ENCODE results near the gene EME1.

The EME1 gene

DNA sequence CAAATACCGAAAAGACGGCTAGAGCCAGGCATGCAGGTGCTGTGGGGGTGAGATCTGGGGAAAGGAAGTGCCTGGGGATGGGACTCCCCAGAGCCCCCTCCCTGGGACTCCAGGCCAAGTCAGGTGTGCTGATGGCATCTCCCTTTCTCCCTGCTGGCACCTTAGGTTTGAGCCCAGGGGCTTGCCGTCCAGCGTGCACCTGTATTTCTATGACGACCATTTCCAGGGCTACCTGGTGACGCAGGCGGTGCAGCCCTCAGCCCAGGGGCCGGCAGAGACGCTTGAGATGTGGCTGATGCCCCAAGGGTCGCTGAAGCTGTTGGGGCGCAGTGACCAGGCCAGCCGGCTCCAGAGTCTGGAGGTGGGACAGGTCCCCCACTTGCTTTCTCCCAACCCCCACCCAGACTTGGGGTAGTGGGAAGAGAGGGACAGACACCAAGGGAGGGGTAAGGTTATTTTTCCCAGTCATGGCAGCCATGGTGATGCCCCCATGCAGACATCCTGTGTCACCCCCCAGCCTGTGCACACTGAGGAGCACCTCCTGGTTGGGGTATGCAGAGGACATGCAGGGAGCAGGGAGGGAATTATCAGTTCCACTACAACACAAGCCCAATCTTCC, 16.0 kb upstream of the EME1 start:
- TF ChIP-seq SPI1 (IDR thresholded peaks at IDR 0.05; ENCODE audit: borderline replicate concordance, low read depth) (no peak), GABPA (IDR thresholded peaks at IDR 0.05; ENCODE audit: low read depth) (no peak), POLR2AphosphoS5 (IDR thresholded peaks at IDR 0.05; ENCODE audit: low read depth) (no peak)
- TF ChIP-seq, protein P1, sequence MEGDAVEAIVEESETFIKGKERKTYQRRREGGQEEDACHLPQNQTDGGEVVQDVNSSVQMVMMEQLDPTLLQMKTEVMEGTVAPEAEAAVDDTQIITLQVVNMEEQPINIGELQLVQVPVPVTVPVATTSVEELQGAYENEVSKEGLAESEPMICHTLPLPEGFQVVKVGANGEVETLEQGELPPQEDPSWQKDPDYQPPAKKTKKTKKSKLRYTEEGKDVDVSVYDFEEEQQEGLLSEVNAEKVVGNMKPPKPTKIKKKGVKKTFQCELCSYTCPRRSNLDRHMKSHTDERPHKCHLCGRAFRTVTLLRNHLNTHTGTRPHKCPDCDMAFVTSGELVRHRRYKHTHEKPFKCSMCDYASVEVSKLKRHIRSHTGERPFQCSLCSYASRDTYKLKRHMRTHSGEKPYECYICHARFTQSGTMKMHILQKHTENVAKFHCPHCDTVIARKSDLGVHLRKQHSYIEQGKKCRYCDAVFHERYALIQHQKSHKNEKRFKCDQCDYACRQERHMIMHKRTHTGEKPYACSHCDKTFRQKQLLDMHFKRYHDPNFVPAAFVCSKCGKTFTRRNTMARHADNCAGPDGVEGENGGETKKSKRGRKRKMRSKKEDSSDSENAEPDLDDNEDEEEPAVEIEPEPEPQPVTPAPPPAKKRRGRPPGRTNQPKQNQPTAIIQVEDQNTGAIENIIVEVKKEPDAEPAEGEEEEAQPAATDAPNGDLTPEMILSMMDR (IDR thresholded peaks at IDR 0.05; ENCODE audit: insufficient read depth, low read length), result no peak
- TF ChIP-seq, protein P2, sequence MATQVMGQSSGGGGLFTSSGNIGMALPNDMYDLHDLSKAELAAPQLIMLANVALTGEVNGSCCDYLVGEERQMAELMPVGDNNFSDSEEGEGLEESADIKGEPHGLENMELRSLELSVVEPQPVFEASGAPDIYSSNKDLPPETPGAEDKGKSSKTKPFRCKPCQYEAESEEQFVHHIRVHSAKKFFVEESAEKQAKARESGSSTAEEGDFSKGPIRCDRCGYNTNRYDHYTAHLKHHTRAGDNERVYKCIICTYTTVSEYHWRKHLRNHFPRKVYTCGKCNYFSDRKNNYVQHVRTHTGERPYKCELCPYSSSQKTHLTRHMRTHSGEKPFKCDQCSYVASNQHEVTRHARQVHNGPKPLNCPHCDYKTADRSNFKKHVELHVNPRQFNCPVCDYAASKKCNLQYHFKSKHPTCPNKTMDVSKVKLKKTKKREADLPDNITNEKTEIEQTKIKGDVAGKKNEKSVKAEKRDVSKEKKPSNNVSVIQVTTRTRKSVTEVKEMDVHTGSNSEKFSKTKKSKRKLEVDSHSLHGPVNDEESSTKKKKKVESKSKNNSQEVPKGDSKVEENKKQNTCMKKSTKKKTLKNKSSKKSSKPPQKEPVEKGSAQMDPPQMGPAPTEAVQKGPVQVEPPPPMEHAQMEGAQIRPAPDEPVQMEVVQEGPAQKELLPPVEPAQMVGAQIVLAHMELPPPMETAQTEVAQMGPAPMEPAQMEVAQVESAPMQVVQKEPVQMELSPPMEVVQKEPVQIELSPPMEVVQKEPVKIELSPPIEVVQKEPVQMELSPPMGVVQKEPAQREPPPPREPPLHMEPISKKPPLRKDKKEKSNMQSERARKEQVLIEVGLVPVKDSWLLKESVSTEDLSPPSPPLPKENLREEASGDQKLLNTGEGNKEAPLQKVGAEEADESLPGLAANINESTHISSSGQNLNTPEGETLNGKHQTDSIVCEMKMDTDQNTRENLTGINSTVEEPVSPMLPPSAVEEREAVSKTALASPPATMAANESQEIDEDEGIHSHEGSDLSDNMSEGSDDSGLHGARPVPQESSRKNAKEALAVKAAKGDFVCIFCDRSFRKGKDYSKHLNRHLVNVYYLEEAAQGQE (IDR thresholded peaks at IDR 0.05; ENCODE audit: insufficient replicate concordance, low read depth), result no peak
- no peak overlapping the region for H3K27ac ChIP-seq (replicated peaks)
- H3K27me3 ChIP-seq (ENCODE audit: insufficient read depth, poor library complexity, severe bottlenecking), result no peaks in the 10 kb centered on the region
- no peak overlapping the region for H3K4me3 ChIP-seq (replicated peaks; ENCODE audit: insufficient read depth, low read length)
- DNase-seq (ENCODE audit: low read depth in 1 of 2, low spot score in 1 of 2), result no peak

DNA sequence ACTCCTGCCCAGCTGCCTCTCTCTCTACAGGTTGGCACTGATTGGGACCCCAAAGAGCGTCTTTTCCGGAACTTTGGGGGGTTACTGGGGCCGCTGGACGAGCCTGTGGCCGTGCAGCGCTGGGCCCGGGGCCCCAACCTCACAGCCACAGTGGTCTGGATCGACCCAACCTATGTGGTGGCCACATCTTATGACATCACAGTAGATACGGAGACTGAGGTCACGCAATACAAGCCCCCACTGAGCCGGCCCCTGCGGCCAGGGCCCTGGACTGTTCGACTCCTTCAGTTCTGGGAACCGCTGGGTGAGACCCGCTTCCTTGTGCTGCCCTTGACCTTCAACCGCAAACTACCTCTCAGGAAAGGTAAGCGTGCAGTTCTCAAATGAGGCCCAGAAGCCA, 14.9 kb upstream of the EME1 start:
- Histone ChIP-seq H3K27ac (replicated peaks) (no peak overlapping the region), H3K4me3 (replicated peaks; ENCODE audit: insufficient read depth, low read length) (no peak overlapping the region), H3K27me3 (ENCODE audit: insufficient read depth, poor library complexity, severe bottlenecking) (no peaks in the 10 kb centered on the region)
- TF ChIP-seq, protein P2 (IDR thresholded peaks at IDR 0.05; ENCODE audit: insufficient replicate concordance, low read depth), result no peak
- TF ChIP-seq, protein P1 (IDR thresholded peaks at IDR 0.05; ENCODE audit: insufficient read depth, low read length), result no peak
- no peak for DNase-seq (ENCODE audit: low read depth in 1 of 2, low spot score in 1 of 2)

DNA sequence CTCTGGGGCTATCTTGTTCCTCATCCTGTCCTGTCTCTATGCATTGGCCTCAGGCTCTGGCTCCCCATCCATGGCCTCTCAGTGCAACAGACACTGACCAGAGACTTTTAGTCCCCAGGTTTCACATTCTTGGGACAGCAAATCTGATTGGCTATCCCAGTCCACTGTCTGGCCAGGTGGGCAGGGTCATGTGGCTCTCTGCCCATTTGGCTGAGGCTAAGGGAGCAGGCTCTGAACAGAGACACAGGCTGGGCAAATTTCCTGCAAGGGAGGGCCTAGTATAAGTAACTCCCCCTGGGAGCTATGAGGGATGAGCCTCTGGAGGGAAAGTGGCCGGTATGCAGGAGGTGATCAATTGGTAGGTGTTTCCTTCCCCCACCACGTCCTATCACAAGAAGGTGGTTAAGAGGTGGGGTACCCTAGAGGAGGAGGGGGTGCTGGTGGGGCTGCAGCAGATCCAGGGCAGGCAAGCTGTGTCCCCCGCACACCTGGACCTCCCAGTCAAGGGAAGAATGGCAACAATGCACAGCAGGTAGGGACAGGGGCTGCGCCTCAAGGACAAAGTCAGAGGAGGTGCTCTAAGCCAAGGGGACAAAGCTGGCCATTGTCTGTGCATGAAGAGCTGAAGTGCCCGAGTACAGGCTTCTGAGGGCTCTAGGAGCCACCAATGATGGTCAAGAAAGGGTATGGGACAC, 13.9 kb upstream of the EME1 start:
- no peak overlapping the region for H3K4me3 ChIP-seq (replicated peaks; ENCODE audit: insufficient read depth, low read length)
- DNase-seq (ENCODE audit: low read depth in 1 of 2, low spot score in 1 of 2), result no peak
- TF ChIP-seq, protein P1 (IDR thresholded peaks at IDR 0.05; ENCODE audit: insufficient read depth, low read length), result no peak
- TF ChIP-seq SPI1 (IDR thresholded peaks at IDR 0.05; ENCODE audit: borderline replicate concordance, low read depth) (no peak), GABPA (IDR thresholded peaks at IDR 0.05; ENCODE audit: low read depth) (no peak)
- no peaks in the 10 kb centered on the region for H3K27me3 ChIP-seq (ENCODE audit: insufficient read depth, poor library complexity, severe bottlenecking)
- H3K27ac ChIP-seq (replicated peaks), result no peak overlapping the region

All from HL-60 (cell line).